ENCODE results near the gene ITGB8.

- no peak for TF ChIP-seq POLR2A (IDR thresholded peaks at IDR 0.05; ENCODE audit: borderline replicate concordance, extremely low read depth, insufficient read depth, insufficient read length)
- TF ChIP-seq CTCF (IDR thresholded peaks at IDR 0.05 in 2 of 3, conservative IDR thresholded peaks at IDR 0.05 in 1 of 3; ENCODE audit: borderline replicate concordance in 1 of 3, insufficient read depth in 1 of 3, low read depth in 2 of 3, low read length in 2 of 3), result no peak
- no peak for TF ChIP-seq SRF (IDR thresholded peaks at IDR 0.05; ENCODE audit: low read depth)
- TF ChIP-seq POLR2AphosphoS5 (IDR thresholded peaks at IDR 0.05; ENCODE audit: low read depth, low read length), result no peak
- no peak for TF ChIP-seq TCF7L2 (IDR thresholded peaks at IDR 0.05; ENCODE audit: borderline replicate concordance, extremely low read depth, insufficient read depth, insufficient read length)
- TF ChIP-seq ATF3 (IDR thresholded peaks at IDR 0.05), result no peak
- no peak for TF ChIP-seq EZH2 (IDR thresholded peaks at IDR 0.05)
- TF ChIP-seq YY1 (IDR thresholded peaks at IDR 0.05; ENCODE audit: extremely low read depth, insufficient replicate concordance, low read depth, low read length), result no peak
- no peak for TF ChIP-seq REST (IDR thresholded peaks at IDR 0.05; ENCODE audit: low read depth)
- TF ChIP-seq RAD21 (IDR thresholded peaks at IDR 0.05; ENCODE audit: low read depth), result no peak
- no peak for TF ChIP-seq EZH2phosphoT487 (IDR thresholded peaks at IDR 0.05; ENCODE audit: borderline replicate concordance)
- TF ChIP-seq, protein P1, sequence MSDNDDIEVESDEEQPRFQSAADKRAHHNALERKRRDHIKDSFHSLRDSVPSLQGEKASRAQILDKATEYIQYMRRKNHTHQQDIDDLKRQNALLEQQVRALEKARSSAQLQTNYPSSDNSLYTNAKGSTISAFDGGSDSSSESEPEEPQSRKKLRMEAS (IDR thresholded peaks at IDR 0.05), result no peak
- no peak for TF ChIP-seq SIN3A (IDR thresholded peaks at IDR 0.05; ENCODE audit: low read depth)
- no peak for TF ChIP-seq ZNF274 (IDR thresholded peaks at IDR 0.05; ENCODE audit: low read depth, low read length)
Observed at GRCh38 chr7:20439416-20440185, 108.9 kb downstream of the ITGB8 start.
